Measurements from ENCODE around the gene MPPE1.

MPPE1 gene

DNA sequence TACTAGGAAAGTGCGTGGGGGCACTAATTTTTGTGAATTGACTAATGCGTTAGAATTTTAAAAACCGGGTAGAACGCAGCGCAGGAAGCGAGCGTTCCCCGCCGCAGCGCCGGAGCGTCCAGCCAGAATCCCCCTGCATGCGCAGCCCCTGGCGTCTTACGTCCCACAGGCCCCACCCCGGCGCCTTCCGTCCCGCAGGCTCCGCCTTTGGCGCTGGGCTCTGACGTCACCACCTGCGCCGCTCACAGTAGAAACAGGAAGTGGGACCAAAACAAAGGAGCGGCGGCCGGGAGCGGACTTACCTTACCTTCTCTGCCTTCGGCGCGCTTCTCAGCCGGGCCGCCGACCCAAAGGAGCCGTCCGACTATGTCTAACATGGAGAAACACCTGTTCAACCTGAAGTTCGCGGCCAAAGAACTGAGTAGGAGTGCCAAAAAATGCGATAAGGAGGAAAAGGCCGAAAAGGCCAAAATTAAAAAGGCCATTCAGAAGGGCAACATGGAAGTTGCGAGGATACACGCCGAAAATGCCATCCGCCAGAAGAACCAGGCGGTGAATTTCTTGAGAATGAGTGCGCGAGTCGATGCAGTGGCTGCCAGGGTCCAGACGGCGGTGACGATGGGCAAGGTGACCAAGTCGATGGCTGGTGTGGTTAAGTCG is 56.8 kb downstream of the MPPE1 start, which contains the start of gene CHMP1B:
Gene CHMP1B (plus strand): TSS at position 268 of the 660 bp plus-strand sequence. CDS start 99 bp downstream, at position 367.
- peak; percentile 82 for DNase-seq

GRCh38 chr18:11850821-11851145 is 57.3 kb downstream of the MPPE1 start:
- DNase-seq, result peak; percentile 82

- DNase-seq, result peak; percentile 51
These were observed 58.1 kb downstream of the MPPE1 start for GRCh38 chr18:11849841-11850634.

GRCh38 chr18:11849279-11849678 is 58.8 kb downstream of the MPPE1 start:
- no peak for DNase-seq

- no peak for DNase-seq
These were observed 60.3 kb downstream of the MPPE1 start for GRCh38 chr18:11847811-11848210.

GRCh38 chr18:11845654-11846053 is 62.5 kb downstream of the MPPE1 start:
- no peak for DNase-seq

- no peak for DNase-seq
These were observed 63.7 kb downstream of the MPPE1 start for GRCh38 chr18:11844436-11844835.

GRCh38 chr18:11842562-11842961 is 65.6 kb downstream of the MPPE1 start:
- no peak for DNase-seq

DNA sequence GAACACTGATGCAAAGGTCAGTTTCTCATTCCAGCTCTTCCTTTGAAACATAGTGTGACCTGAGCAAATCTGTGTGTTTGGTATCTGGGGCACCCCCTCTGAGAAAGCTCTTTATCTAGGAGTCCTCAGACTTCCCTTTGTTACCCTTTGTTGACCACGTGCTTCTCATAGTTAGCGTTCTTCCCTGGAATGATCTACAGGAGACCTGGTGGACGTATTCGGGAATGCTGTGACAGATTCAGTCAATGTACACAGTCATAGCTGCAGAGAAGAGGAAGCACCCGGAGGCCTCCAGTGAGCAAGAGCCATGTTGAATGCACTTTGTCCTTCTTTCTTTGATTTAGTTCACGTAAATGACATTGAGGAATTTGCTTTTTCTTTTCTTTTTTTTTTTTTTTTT is 67.6 kb downstream of the MPPE1 start:
- DNase-seq, result no peak

- no peak for DNase-seq
These were observed 68.6 kb downstream of the MPPE1 start for GRCh38 chr18:11839556-11839955.

DNA sequence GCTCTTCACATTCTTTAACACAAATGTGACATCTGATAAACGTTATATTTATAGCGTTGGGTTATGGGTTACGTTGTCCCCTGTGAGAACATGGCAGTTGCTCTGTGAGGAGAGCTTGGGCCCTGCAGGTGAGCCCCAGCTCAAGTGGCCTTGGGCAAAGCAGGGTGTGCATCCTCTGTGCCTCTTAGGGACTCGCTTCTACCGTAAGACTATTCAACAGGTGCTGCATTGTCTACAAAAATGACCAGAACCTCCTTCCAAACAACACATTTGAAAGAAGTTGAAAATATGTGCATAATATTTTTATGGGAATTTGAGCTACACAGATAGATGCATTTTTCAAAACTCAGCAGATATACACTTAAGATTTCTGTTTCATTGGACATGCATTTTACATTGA is 73.3 kb downstream of the MPPE1 start:
- no peak for DNase-seq

Measured in kidney glomerular epithelial cell (primary cell).